ENCODE data around the gene NCAPD3.
A peak's percentile ranks its signal among the peaks of the same experiment; 100 is the strongest.
"Not testable (repeated sequence)": the region's sequence is repeated elsewhere in the genome, so short reads cannot be mapped to it uniquely, and the experiment has no call there.

Gene NCAPD3

DNA sequence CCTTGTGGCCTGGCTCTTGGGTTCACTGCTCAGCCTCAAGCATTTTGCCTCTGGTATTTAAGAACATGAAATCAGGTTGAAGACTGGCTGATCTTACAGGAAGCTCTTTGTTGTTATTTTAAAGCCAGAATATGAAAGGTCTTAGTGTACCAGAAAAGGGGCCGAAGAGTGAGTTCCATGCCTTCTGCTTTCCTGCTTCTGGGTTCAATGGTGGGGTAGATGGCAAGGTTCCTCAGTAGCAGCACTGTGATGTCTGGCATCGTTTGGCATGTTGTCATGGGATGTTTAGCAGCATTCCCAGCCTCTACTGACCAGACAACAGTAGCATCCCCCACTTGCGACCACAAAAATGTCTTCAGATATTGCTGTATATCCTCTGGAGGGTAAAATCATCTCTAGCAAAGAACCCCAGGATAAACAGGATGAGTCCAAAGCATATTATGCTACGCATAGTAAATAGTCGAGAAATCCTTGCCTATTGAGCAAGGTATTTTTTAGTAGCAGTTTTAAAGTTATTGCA, 3.1 kb upstream of the NCAPD3 start:
- no peak for DNase-seq

DNA sequence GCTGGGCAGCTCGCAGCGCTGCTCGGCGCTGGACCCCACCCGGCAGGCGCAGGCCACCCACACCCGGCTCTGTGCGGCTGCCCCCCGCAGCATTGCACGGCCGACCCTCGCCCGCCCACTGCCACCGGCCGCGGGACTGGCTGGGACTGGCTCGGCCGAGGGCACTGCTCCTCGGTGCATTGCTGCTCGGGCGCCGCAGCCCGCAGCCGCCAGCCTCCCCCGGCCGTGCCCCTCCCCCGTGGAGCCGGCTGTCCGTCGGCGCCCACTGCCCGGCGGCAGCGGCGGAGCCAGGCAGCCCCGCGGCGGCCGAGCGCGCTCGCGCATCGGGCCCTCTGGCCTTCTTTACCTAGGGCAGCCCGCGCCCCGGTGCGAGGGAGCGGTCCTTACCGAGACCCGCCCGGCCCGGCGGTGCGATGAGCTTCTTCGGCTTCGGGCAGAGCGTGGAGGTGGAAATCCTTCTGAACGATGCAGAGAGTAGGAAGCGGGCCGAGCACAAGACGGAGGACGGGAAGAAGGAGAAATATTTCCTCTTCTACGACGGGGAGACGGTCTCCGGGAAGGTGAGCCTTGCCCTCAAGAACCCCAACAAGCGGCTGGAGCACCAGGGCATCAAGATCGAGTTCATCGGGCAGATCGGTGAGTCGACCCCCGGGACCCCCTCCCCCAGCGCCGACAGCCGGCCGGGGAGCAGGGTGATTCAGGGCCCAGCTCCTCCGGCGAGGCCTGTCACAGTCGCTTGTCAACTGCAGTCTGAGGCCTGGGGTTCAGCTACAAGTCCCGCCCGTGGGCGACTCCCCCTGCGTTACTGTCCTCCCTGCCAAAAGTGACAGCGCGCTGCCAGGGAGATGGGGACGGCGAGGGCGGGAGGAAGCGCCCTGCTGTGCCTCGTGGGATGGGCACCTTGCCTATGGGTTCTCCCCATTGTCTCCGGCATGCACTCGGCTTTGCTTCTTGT, 1.2 kb upstream of the NCAPD3 start:
- peak; percentile 9 for DNase-seq

DNA sequence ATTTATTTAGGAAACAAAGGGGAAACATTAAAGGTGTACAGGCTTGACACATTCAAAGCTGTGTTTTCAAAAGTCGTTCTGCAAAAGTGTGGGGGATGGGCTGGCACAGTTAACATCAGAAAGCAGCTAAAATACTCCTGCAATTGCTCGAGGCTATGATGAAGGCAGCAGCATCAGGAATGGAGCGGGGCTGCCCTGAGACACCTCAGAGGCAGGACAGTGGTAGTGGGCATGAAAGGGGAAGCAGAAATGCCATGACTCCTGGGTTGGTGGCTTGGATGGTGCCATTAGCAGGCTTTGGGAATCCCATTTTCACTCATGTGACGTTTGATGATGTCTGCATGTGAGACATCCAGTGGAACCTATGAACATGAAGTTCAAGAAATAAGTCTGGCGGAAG, 646 bp downstream of the NCAPD3 start:
- DNase-seq, result no peak

DNA sequence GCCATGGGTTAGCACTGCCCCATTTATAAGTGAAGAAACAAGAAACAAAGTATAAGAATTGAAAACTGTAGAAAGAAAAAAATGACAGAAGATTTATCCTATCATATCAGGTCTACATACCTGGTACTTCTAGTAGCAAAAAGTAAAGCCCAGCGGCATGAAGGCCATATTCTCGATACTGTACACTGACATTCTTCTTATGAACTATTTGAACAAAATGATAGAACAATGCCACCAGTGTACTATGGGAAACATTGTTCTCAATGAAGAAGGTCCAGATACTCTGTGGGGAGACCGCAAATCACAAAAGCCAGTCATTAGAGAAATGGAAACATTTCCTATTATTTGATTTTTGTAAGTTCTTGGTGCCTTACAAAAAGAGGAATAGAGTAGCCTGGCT, 7.0 kb downstream of the NCAPD3 start:
- no peak for DNase-seq

DNA sequence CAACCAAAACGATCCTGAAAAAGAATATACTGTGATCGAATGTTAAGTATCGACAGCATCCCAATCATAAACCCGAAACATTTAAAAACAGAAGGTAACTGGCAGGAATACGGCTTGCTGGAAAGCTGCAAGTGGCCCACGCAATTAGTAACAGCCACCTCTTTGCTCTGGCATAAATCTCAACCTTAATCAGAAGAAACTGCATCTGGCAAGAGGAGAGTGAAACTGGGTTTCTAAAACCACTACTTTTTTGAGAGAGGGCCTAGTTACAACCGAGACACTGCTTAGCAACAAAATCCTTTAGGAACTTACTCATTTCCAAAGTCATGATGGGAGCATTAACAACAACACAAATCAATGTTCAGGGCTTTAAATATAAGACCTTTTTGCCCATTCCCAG, 7.9 kb downstream of the NCAPD3 start:
- no peak for DNase-seq

DNA sequence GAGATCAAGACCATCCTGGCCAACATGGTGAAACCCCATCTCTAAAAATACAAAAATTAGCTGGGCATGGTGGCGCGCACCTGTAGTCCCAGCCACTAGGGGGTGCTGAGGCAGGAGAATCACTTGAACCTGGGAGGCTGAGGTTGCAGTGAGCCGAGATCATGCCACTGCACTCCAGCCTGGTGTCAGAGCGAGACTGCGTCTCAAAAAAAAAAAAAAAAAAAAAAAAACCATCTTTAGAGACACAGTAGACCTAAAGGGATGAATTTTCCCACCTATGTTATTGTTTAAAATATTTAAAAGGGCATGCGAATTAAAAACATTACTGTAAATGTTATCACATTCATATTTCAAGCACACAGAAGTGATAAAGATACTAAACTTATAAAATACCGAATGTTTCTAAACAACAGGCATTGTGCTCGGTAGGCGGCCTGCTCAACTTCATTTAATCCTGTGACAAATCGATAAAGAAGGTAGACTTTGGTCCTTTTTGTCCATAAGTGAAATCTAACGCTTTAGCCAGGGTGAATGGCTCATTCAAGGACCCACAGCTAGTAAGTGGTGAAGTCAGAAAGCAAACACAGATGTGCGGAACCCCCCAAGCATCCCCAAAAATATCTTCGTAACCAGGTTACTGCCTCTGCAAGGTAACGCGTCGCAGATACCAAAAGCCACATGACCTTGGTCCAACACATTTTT, 16.1 kb downstream of the NCAPD3 start:
- DNase-seq, result no peak

DNA sequence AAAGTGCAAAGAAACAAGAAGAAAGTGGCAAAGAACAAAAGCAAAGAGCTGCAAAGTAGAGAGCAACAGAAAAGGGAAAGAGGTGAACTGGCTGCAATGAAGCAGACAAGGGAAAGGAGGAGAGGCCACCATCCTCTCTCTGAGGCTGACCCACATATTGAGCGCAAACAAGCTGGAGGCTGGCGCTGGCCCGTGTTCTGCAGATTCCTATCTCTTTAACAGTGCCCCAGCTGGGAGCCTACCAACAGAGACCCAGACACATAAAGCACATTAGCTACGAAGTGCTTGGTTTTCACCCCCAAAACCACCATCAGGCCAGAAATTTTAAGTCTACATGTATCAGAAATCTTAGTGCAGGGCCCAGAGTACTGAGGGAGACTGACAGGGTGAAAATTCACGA, 17.6 kb downstream of the NCAPD3 start:
- DNase-seq, result no peak

DNA sequence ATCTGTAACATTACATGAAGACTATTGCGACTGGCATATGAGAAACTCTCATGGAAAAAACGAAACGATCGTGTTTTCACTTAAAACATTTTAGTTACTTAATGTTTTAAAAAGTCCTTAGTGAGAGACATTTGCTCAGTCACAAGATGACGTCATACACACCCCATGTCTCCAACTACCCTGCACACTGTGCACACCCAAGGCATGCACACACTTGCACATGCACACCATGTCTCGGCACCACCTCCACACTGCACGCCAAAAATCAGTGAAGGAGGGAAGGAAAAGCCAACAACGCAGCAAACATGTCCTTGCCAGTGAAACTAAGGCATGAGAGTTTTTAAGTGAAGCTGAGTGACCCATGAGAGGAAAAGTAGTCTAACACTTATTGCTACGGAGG, 18.0 kb downstream of the NCAPD3 start:
- no peak for DNase-seq

DNA sequence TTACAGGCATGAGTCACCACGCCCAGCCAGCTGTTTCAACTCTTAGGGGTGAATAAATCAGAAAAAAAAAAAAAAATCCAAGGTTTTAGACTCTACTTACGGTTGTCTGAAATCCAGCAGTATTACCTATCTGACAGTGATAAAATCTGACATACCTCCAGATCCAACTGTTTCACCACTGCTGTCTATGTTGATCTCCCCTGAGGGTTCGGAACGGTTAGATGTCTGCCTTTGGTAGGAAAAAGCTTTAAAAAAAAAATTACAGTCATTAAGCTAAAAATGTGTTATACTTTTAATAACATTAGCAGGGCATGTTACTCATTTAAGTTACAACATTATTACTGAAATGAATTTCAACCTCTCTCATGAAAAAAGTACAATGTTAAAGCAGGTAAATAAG, 21.1 kb downstream of the NCAPD3 start:
- DNase-seq, result no peak

DNA sequence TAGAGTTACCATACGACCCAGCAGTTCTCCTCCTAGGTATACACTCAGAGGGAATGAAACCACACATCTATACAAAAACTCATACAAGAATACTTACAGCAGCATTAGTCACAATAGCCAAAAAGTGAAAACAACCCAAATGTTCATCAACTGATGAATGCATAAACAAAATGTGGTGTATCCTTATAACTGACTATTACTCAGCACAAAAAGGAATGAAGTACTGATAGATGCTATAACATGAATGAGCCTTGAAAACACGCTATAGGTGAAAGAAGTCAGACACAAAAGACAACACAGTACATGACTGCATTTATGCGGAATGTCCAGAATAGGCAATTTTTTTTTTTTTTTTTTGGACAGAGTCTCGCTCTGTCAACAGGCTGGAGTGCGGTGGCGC, 23.1 kb downstream of the NCAPD3 start:
- DNase-seq, result no peak

DNA sequence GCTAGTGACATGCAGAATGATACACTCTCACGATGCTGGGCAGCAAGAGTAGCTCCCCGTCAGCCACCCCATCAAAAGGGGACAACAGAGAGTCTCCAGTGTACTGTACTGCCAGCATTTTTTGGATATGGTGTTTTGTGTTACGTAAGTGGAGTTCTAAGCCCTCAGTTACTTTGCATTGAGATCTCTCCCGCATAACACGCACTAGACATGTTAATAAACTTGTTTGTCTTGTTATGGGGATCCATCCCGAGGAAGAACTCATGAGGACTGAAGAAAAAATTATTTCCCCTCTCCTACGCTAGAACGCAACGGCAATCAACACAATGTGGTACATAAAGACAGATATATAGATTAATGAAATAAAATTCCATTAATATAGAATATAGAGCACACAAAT, 24.2 kb downstream of the NCAPD3 start:
- DNase-seq, result no peak

DNA sequence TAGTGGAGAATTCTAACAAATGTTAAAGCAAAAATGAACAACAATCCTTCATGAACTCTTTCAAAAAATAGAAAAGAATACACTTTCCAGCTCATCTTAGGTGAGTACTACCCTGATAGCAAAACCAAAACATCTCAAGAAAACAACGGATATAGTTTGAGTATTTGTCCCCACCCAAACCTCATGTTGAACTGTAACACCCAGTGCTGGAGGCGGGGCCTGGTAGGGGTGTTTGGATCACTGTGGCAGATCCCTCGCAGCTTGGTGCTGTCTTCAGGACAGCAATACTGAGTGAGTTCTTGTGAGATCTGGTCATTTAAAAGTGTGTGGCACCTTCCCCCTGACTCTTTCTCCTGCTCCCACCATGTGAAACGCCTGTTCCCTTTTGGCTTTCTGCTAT, 27.0 kb downstream of the NCAPD3 start:
- no peak for DNase-seq

DNA sequence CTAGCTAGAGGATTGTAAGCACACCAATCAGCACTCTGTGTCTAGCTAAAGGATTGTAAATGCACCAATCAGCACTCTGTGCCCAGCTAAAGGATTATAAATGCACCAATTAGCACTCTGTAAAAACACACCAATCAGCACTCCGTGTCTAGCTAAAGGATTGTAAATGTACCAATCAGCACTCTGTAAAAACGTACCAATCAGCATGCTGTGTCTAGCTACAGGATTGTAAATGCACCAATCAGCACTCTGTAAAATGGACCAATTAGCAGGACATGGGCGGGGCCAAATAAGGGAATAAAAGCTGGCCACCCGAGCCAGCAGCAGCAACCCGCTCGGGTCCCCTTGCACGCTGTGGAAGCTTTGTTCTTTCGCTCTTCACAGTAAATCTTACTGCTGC, 35.7 kb downstream of the NCAPD3 start:
- DNase-seq, result not testable (repeated sequence)

DNA sequence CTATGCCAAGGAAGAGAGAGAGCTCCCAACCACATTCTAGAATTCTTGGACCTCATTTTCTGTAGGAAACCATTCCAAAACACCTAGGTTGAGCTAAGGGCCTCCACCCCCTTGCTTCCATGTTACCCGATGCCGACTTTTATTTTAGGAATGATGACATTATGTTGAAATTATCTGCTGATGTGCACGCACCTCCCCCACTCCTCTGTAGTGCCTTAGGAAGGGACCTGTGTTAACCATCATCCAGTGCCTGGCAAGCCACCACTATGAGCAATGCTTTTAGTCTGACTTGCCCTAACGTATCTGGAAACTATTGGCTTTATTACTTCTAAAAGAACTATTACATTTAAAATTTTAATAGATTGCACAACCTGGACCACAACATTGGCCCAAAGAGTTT, 42.1 kb downstream of the NCAPD3 start:
- DNase-seq, result no peak

DNA sequence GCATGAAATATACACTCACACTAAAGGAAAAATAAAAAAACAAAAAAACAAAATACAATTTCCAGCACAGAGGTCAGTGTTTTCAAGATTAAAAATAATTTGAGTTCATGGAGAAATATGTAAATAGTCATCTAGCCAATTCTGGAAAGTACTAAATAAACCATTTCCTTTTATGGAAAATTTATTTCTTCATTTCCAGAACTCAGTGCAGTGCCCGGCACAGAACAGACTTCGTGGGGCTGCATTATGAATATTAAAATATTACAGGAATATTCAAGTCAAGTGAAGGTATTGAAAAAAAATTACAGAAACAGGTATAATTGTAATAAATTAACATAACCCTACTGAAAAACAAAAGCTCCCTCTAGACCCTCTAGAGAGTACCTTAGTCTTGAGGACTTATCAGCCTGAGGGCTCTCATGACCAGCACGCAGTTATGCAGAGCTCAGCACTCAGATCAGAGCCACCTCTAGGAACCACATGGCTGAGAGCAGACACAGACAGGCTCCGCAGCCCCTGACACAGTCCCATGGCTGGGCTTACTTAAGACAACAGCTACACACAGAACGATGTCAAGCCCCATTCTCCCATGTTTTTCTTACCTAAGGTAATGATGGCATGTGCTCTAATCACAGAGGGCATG, 45.6 kb downstream of the NCAPD3 start:
- DNase-seq, result no peak

DNA sequence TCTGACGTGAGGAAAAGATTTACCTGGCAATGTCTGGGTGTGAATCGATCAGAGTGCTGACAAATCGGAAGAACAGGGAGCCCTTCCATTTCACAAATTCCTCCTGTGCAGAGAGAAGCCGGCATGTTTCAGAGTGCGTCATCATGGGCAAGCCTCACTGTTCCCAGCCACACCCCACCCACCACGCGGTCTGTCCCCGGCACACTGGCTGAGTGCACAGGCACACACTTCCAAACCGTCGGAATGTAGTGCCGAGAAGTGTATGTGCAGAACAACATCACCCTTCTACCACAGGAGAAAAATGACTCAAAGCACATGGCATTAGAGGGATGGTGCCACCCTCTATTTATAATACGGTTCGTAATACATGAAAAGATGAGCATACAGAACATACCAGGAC, 47.5 kb downstream of the NCAPD3 start:
- DNase-seq, result no peak

DNA sequence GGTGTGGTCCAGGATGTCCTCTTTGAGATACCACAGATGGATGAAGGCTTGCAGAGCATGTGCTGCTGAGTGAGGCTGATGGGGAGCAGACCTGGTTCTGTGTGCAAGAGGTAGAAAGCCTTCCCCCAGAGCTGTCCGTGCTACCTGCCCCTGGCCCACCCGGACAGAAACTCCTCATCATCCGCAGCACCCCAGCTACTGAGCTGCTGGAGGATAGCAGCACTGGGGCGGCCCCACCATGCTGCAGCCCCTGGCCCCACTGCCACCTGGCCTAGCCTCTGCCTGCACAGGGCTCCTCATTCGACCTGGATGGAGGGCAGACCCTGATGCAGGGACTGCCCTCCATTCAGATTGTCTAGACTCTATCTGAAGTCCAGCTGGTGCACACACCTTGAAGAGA, 50.5 kb downstream of the NCAPD3 start:
- DNase-seq, result no peak

DNA sequence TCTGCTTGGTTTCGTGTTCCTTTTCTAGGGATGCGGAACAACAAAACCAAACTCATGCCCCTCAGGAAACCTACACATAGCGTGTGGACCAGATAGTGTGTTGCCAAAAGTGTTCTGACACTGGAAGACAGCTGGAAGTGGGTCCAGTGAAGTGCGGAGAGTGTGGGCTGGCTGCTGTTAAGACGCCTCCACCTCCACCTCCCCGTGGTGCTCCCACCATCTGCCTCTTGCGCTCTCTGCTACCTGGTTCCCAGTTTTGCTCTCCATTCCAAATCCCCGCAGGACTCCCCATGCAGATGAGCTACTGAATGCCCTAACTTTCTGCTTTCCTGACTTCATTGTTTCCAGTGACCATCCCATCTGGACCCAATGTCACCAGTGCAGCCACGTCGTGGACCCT, 51.8 kb downstream of the NCAPD3 start:
- no peak for DNase-seq

DNA sequence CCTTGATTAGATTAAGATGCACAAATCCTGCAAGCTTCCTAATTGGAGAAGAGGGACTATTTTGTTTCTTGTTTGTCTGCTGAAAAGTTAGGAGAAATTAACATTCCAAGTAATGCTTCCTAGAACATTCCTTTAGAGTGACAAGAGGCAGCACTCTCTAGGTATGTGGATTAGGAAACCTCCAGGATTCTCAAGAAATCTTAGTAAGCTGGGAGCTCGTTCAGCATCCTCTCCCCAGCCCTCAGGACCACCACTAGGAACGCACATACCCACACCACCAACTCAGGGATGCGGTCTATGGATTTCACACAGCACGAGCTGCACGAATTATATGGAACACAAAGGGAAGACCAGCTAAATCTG, 52.9 kb downstream of the NCAPD3 start:
- no peak for DNase-seq

DNA sequence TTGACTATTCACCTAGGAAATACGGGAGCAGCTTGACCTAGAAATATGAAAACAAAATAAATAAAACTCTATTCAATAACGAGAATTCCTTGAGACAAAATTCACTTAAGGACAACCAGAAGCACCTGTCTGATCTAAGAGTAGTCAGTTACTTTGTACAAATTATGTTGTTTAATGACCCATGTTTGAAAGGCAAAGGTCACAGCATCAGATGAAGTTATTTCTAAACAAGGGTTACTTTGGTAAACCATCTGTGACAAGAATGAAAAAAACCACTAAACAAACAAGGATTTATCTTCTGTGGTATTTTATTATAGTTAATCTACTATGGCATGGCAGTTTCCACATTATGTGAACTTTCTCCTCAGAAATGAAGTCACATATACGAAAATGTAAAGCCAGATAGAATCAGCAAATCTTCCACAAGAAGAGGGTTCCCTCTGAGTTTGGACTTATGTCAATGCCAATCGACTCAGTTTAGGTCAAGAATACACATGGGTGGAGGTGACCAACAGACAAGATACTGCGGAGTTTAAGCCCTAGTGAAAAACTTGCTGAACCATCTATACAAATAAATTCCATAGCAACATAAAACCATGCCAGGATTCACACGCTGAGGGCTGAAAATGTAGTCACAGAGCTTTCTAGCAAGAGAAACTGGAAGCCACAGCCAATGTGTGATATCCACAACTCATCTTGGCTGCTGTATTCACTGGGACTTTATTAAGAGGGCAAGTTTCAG, 53.4 kb downstream of the NCAPD3 start:
- DNase-seq, result no peak

DNA sequence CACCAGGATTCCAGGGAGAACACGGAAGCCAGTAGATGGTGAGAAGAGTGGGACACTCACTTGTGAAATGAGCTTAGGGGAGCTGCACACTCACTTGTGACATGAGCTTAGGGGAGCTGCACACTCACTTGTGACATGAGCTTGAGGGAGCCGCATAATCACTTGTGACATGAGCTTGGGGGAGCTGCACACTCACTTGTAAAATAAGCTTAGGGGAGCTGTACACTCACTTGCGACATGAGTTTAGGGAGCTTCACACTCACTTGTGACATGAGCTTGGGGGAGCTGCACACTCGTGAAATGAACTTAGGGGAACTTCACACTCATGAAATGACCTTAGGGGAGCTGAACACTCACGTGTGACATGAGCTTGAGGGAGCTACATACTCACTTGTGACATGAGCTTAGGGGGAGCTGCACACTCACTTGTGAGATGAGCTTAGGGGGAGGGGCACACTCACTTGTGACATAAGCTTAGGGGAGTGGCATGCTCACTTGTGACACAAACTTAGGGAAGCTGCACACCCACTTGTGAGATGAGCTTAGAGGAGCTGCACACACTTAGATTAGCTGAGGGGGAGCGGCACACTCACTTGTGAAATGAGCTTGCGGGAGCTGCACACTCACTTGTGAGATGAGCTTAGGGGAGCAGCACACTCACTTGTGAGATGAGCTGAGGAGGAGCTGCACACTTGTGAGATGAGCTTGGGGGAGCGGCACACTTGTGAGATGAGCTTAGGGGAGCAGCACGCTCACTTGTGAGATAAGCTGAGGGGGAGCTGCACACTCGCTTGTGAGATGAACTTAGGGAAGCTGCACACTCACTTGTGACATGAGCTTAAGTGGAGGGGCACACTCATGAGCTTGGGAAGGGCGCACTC, 59.0 kb downstream of the NCAPD3 start:
- DNase-seq, result peak; percentile 83

DNA sequence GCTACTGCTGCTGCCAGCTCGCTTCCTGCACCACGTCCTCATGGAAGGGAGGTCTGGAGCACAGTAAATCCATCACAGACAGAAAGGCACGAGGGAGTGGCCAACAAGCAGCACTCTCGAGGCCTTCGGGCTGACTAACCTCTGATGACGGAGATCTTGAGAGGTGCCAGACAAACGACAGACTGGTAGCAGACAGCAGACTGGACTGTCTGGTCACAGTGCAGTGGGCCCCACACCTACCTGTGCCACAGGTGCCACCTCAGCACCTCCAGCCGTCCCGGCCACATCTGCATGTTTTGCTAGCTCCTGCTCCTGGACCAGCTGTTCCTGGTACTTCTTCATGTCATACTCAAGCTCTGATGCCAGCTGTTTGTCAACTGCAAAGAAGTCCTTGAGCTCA, 64.1 kb downstream of the NCAPD3 start:
- DNase-seq, result no peak

Measured in DMS153 (cell line).